HG02884 (cell line): ENCODE measurements around the gene TRIO.
A peak's percentile ranks its signal among the peaks of the same experiment; 100 is the strongest.

Experiments
- ATAC-seq: cut with Tn5 transposase; IDR thresholded peaks from one replicate; pipeline ENCODE4 v1.9.1; 2021; ENCODE audit warnings: mild to moderate bottlenecking, moderate library complexity; ENCODE audit not compliant: unreplicated experiment

Gene TRIO

GRCh38 chr5:14165375-14166106 is 22.4 kb downstream of the TRIO start:
- no peak for ATAC-seq

GRCh38 chr5:14166437-14166836 is 23.3 kb downstream of the TRIO start:
- ATAC-seq = no peak

GRCh38 chr5:14167211-14167845 is 24.2 kb downstream of the TRIO start:
- ATAC-seq = no peak

- ATAC-seq = peak; percentile 36
Measured at GRCh38 chr5:14168144-14168792, 25.1 kb downstream of the TRIO start.

GRCh38 chr5:14168793-14169262 is 25.7 kb downstream of the TRIO start:
- ATAC-seq = no peak

- ATAC-seq = no peak
Measured at GRCh38 chr5:14171046-14171445, 27.9 kb downstream of the TRIO start.

- ATAC-seq = no peak
Measured at GRCh38 chr5:14171621-14172020, 28.5 kb downstream of the TRIO start.

- ATAC-seq = peak; percentile 64
Measured at GRCh38 chr5:14172149-14172795, 29.1 kb downstream of the TRIO start.

GRCh38 chr5:14173377-14174229 is 30.5 kb downstream of the TRIO start:
- peak; percentile 11 for ATAC-seq

- peak; percentile 27 for ATAC-seq
Measured at GRCh38 chr5:14174230-14174636, 31.1 kb downstream of the TRIO start.

- ATAC-seq = no peak
Measured at GRCh38 chr5:14175381-14175780, 32.2 kb downstream of the TRIO start.

GRCh38 chr5:14176888-14177287 is 33.7 kb downstream of the TRIO start:
- ATAC-seq = no peak

GRCh38 chr5:14177634-14178033 is 34.5 kb downstream of the TRIO start:
- ATAC-seq = no peak

GRCh38 chr5:14178091-14178490 is 34.9 kb downstream of the TRIO start:
- ATAC-seq = no peak

GRCh38 chr5:14178671-14179211 is 35.6 kb downstream of the TRIO start:
- ATAC-seq = no peak

- no peak for ATAC-seq
Measured at GRCh38 chr5:14179446-14179845, 36.3 kb downstream of the TRIO start.

GRCh38 chr5:14180437-14180836 is 37.3 kb downstream of the TRIO start:
- ATAC-seq = no peak

- no peak for ATAC-seq
Measured at GRCh38 chr5:14181299-14181968, 38.3 kb downstream of the TRIO start.

- ATAC-seq = no peak
Measured at GRCh38 chr5:14182761-14183160, 39.6 kb downstream of the TRIO start.
